GM19452 (cell line): ENCODE measurements around the gene STRADB.
"Not testable (repeated sequence)": the region's sequence is repeated elsewhere in the genome, so short reads cannot be mapped to it uniquely, and the experiment has no call there.

Experiments used
- ATAC-seq: cut with Tn5 transposase; IDR thresholded peaks from one replicate; pipeline ENCODE4 v1.9.1; 2021; ENCODE audit not compliant: unreplicated experiment

The STRADB gene

GRCh38 chr2:201465524-201465971, 14.0 kb downstream of the STRADB start:
- no peak for ATAC-seq

- no peak for ATAC-seq
These were observed 14.6 kb downstream of the STRADB start for GRCh38 chr2:201466050-201466675.

GRCh38 chr2:201467666-201468065, 16.1 kb downstream of the STRADB start:
- ATAC-seq, result no peak

GRCh38 chr2:201470821-201471731, 19.5 kb downstream of the STRADB start:
- ATAC-seq, result no peak

GRCh38 chr2:201471732-201472393, 20.3 kb downstream of the STRADB start:
- ATAC-seq, result no peak

GRCh38 chr2:201472411-201472810, 20.9 kb downstream of the STRADB start:
- ATAC-seq, result no peak

- no peak for ATAC-seq
These were observed 31.0 kb downstream of the STRADB start for GRCh38 chr2:201482543-201482942.

- no peak for ATAC-seq
These were observed 31.8 kb downstream of the STRADB start for GRCh38 chr2:201483342-201483741.

- ATAC-seq, result not testable (repeated sequence)
These were observed 32.2 kb downstream of the STRADB start for GRCh38 chr2:201483758-201484157.

GRCh38 chr2:201484805-201485204, 33.3 kb downstream of the STRADB start:
- no peak for ATAC-seq

- no peak for ATAC-seq
These were observed 38.8 kb downstream of the STRADB start for GRCh38 chr2:201490291-201490690.

- ATAC-seq, result no peak
These were observed 45.2 kb downstream of the STRADB start for GRCh38 chr2:201496785-201497184.

GRCh38 chr2:201500534-201500933, 49.0 kb downstream of the STRADB start:
- no peak for ATAC-seq

- no peak for ATAC-seq
These were observed 51.2 kb downstream of the STRADB start for GRCh38 chr2:201502713-201503112.

GRCh38 chr2:201507725-201508124, 56.2 kb downstream of the STRADB start:
- no peak for ATAC-seq

- no peak for ATAC-seq
These were observed 61.7 kb downstream of the STRADB start for GRCh38 chr2:201513271-201513670.

GRCh38 chr2:201515573-201516246, 64.2 kb downstream of the STRADB start:
- no peak for ATAC-seq

GRCh38 chr2:201517094-201517493, 65.6 kb downstream of the STRADB start:
- no peak for ATAC-seq

GRCh38 chr2:201520201-201520600, 68.7 kb downstream of the STRADB start:
- no peak for ATAC-seq

GRCh38 chr2:201522965-201523364, 71.4 kb downstream of the STRADB start:
- no peak for ATAC-seq

GRCh38 chr2:201523506-201523905, 72.0 kb downstream of the STRADB start:
- no peak for ATAC-seq
